Measurements from ENCODE around the gene GAB3. TPM values are rescaled to one million over a fixed set of nuclear protein-coding genes. Genes with fewer than 3 reads are reported as not detected.

Gene GAB3
- total RNA-seq, 1 donor from 2014 or later: 9.0 TPM

DNA sequence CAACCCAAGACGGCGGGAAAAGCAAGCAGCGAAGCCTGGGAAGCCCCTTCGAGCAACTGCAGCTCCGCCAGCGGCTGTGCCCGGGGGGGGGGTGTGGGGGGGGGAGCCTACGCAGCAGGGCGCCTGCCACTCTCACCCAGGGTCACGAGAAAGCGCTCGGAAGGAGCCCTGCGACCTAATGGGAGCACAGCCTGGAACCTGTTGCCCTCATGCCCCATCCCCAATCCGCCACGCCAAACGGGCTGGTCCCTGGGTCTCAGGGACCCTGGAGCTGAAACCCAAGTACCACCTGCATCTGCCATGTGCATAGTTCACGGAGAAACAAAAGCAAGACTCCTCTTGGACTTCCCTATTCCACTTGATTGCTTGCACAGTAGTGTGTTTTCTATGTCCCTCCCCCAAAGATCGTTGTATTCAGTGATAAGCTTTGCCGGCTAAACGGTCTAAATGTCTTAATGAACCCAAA, 359 bp upstream of the GAB3 start:
- no peak for DNase-seq

DNA sequence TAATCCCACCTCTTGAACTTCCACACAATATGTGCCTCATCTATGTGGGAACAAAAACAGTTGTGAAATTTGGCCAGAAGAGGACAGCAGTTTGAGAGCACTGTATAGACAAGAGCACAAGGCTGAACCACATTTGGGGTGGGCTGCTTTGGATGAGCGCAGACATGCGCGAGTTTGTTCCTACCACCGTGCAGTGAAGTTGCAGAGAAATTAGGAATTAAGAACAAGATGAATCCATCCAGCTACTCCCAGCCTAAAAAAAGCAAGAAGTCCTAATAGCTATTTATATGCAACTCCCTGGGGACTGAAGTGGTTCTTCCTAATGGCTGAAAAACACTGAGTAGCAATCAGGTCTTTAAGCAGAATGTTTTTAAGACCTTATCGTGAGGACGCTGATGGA, 1.0 kb downstream of the GAB3 start:
- DNase-seq: peak; percentile 30

DNA sequence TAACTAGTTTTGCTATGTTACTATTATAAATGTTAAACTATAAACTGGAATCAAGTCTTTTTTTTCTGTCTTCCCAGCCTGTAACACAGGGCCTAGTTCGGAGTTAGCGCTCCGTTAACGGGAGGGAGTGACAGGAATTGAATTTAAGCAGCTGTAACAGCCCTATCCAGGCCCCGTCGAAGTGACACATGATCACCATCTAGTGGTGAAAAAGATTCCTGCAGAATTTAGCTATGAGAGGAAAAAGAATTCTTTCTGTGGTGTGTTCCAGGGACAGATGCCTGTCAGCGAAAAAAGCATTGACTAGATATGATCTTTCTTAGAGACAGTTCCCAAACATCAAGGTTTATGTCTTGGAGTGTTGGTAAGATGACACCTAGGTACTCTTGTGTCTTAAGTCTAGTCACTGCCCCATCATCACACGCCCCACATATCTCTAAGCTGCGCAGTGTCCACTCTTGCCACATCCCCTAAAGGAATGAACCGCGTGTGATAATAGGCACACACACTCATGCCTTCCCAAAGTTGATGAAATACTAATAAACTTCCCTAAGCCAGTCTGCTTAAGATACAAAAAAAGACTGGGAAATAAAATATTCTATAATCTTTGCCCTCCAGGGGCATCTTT, 2.1 kb downstream of the GAB3 start:
- DNase-seq: peak; percentile 82

DNA sequence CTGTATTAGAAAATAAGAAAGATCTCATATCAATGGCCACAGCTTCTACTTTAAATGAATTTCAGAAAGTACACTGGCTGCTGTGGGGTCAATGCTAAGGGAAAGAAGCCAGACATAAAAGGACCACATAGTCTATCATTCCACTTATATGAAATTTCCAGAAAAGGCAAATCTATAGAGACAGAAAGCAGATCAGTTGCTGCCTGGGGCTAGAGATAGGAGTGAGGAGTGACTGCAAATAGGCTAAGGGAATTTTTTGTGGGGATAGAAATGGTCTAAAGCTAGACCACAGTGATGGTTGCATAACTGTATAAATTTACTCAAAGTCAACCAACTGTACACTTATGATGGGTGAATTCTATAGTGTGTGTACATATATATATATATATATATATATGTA, 8.3 kb downstream of the GAB3 start:
- no peak for DNase-seq

DNA sequence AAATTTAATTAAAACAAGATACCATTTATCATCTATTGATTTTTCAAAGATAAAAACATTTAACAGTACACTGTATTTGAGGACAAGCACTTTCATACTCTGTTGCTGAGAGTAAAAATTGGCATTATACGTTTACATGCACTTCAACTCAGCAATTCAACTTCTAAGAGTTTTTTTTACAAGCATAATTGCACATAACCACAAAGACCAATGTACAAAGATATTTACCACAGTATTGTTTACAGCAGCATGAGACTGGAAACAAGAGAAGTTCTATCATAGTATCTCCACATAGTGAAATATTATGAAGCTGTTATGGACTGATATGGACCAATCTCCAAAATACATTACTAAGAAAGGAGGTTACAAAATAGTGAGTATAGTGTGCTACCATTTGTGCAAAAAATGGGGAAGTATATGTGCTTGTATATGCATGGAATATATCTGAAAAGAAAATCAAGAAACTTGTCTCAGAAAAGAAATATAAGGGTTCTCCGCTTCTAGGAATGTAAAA, 10.9 kb downstream of the GAB3 start:
- DNase-seq: no peak

DNA sequence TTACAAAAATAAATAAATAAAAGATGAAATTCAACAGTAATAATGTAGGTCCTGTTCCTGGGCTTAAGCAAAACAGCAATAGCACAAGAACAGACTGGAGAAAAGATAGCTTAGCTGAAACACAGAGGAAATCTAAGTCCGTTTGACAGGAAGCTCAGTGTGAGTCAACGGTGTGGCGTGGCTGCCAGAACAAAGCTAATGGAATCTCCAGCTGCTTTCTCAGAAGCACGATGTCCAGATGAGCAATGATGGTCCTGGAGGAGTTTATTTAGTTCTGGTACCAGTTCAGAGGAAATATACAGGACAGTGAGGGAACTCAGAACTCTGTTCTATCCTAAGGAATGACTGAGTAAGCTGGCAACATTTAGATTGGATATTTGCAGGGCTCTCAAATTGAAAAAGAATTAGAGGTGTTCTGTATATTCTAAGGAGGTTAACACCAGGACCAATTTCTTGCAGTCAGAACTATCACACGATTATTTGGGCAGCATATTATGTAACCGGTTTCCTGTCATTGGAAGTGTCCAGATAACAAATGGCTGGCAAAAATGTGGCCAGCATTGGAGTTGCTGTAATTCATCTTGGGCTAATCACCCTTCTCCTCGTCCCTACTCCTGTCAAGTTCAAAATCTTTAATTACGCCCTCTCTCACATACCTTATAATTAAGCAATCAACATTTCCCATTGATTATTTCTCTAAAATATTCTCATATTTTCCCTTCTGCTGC, 12.7 kb downstream of the GAB3 start:
- peak; percentile 71 for DNase-seq

DNA sequence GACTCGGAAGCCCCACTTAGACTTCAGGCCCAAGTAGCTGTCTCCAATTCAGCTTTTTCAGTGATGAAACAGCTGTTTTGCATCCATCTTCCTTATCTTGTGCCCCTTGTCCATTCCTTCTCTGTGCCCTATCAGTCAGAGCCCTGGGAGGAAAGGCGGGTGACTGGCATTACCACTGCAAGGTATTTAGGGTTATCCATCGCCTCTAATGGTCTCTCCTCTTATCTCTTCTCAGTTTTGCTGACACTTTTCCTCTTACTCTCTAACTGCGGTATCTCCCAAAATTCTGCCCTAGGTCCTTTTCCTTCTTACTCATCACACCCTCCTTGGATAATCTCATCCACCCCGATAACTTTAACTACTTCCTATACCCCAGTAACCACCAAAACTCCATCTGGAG, 13.7 kb downstream of the GAB3 start:
- no peak for DNase-seq

DNA sequence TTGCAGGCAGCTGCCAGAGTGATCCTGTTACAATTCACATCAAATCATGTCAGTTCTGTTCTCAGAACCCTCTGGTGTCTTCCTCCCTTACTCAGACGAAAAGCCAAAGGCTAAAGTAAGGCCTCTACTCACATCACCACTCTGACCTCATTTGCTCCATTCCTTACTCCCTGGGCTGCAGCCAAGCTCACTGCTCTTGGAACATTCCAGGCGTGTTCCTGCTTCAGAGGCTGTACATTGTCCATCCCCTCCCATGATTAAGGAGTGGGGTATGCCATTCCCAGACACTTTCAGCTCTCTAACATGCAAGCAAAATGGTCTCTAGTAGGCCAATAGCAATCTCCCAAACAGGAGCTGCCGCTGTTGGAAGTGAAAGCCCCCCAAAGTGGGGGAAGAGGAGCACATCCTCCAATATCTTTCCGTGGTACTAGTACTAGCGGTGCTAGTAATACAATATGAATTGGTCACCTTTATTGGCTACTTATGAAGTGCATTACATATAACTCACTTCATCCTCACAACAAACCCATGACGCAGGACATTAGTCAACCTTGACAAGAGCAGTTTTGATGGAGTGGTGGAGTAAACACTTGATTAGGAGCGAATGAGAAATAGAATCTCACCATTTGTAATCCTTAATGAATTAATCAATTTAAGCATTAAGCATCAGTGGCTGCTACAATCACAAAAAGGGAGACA, 15.0 kb downstream of the GAB3 start:
- DNase-seq: no peak

DNA sequence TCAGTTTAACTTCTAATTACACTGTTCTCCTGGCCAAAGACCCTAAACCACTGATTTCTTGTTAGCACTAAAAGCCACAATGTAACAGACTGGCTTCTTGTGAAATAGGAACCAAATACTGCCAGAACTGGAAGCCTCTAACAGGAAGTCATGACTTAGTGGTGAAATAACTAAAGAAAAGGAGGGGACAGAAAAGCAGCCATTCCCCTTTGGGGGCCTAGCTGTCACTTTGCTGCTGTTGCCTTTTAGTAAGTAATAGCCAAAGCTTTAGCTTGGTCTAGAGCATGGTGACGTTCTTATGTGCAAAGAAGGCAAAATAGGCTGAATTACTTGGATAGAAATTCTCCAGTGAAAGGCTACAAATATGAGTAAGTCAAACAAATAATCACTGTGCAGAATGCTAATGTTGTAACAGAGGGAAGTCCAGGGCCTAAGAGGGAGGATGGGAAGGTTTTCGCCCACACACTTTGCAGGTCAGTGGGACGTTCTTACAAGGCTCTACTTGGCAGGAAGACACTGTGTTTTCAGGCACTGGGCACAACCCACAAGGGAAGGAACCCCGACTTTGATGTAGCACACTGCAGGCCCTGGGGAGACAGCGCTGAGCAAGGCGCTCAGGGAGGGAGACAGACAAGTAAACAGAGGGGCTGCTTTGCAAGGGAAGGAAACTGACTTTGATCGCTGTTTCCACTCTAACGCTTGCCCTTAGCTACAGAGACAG, 16.7 kb downstream of the GAB3 start:
- DNase-seq: no peak

DNA sequence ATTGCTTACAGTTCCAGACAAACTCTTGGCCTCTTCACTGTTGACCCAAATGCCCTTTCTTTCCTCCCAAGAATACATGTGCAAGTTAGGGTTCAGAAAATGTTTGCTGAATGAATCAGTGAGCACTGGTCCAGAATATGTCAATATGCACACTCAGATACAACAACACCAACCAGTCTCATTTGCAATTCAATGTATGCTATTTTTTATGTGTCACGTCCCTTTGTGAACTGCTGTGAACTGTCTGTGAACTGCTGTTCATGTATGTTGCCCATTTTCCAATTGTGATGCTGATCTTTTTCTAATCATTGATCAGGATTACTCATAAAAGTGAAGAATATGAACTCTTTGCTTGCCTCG, 17.8 kb downstream of the GAB3 start:
- no peak for DNase-seq

DNA sequence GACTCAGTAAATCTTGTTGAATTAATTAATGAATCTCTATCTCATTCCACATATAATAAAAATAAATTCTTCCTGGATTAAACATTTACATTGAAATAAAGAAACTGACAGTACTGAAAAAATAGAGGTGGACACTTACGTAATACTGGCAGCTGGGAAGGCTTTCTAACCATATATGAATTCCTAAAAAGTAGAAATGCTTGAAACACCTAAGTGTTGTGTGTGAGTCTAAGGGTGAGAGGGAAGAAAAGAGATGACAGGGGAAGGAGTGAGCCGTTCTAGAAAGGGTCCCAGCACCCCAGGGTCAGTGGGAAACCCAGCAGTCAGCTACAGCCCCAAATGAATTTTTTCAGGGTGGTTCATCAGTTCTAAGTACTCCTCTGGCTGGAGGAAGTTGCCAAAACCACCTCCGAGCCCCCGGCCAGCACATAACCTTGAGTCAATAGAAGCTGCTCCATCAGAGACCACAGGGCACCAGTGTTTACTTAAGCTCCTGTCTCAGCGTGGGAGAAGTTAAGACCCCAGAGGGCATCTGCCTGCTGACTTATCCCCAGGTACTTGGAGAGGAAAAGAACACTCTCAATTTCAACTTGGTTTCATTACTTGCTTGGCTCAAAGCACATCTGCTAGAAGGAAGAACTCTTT, 18.3 kb downstream of the GAB3 start:
- DNase-seq: no peak

DNA sequence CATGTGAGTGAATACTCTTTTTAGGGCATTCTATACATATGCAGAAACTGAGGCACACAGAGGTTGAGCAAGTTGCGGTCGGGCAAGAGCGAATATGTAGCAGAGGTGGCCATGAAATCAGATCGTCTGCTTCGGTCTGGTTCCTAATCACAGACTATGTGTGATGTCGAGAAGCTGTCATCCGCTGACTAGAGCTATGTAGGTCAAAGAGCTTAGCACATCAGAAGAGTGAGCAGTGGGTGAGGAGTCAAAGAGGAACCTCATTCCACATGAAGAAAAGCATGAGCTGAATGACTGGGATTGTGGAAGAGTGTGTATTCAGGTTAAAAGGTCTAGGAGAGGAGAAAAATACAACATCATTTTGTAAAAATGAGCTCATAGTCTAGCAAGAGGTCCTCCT, 19.0 kb downstream of the GAB3 start:
- no peak for DNase-seq

DNA sequence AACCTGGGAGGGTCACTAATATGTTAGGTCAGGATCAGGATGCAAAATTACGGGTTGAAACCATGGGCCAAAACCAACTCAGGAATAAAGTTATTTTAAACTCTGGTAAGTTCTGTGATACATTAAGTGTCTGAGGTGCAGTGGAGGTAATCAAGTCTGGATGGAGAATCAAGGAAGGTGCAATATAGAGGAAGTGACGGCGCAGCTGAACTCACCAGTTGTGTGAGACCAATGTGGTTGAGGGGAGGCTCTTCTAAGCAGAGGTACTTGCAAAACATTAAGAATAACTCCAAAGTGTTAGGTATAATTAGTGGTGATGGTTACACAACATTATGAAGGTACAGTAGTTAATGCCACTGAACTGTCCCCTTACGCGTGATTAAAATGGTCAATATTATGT, 19.7 kb downstream of the GAB3 start:
- DNase-seq: no peak

DNA sequence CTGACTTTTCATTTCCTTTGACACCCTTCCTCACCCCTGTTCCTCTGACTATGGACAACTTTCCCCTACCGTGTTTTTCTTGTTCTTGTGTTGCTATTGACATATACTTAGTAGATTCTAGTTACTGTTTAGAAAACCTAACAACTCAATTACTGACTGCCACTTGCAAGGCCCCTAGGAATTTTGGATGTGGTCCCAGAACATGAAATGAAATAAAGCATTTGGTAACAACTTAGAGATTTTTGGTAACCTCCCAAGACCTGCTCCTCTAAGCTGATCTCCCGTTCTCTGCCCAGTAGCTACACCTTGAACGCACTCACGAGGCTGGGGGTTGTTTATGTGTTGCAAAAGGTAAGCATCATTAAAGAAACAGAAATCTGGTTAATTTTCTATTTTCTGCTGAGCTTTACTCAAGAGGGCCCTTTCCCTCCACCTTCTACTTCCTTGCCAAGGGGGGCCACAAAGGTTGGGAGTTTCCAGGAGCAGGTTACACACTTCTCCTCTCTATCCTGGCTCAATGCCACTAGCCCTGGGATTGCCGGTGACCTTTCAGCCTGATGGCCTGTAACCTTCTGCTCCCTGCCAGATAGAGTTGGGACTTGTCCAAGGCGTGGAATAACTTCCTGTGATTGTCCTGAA, 20.5 kb downstream of the GAB3 start:
- DNase-seq: peak; percentile 76

DNA sequence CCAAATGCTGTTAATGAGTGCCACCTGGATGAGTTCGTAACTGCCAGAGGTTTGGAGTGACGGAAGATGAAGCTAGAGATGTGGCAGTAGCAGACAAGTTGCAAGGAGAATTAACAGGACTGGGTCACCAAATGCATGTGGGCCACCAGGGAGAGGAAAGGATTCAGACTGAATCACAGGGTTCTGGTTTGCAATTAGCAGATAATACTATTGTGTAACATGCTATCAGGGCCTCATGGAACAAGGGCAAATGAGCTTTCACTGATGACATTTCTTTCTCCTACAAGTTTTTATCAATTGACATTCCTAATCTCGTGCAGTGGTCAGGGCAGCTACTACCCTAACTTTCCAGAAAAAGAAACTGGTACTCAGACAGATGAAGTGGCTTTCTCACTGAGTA, 21.4 kb downstream of the GAB3 start:
- no peak for DNase-seq

DNA sequence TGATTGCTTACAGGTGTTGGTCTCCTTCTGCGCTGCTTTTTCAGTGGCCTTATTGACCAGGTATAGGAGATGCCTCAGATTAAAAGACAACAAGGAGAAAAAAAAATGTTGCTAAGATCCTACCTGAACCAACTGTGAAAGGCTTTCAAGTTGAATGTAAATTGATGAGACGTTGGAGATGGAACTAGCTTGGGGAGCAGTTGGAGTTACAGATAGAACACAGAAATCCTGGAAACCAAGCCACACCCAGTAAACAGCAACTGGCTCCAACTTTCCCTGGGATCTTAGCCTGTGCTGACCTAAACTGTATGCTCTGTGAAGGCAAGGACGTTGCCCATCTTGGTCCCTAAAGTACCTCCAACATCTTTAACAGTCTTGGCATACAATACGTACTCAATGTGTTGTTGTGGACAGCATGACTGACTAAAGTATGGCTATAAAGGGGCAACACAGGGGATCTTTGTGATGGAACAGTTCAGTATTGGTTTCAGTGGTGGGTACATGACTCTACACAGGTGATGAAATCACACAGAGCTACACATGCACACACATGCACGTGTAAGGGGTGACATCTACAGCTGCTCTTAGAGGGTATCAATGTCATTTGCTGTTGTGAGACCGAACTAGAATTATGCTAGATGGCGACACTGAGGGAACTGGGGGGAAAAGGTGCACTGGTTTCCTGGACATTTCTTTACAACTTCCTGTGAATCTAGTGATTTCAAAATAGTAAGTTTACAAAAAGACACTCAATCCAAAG, 22.3 kb downstream of the GAB3 start:
- no peak for DNase-seq

DNA sequence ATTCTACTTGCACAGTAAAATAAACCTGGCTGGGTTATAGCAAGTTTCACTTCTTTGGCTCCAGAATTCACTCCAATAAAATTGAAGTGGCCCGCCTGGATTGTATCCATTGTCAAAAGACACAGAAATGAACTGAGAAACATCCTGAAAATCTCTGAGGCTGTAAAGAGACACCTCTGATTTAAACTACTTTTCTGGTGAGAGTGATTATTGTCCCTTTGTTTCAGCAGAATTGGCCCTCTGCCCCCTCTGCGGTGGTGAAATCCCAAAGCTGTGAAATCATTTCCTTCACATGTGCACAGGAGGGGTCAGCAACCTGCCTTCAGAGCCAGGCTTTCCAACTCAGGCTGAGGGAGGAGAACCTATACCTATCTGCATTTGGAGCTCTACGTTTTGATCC, 23.0 kb downstream of the GAB3 start:
- peak; percentile 84 for DNase-seq

DNA sequence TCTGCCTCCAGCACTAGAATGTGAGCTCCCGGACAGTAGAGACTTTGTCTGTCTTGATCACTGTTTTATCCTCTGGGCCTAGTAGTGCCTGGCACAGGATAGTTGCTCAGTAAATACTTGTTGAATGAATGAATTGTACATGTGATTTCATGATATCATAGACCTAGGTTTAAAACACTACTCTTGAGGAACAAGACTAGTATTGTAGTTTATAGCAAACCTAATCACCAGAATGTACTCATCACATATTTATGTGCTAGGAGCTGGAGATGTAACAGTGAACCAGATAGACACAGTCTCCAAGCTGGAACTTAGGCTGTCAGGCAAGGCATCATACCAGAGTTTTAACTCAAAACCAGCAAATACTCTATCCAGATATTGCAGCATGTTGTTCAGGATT, 23.5 kb downstream of the GAB3 start:
- DNase-seq: no peak

DNA sequence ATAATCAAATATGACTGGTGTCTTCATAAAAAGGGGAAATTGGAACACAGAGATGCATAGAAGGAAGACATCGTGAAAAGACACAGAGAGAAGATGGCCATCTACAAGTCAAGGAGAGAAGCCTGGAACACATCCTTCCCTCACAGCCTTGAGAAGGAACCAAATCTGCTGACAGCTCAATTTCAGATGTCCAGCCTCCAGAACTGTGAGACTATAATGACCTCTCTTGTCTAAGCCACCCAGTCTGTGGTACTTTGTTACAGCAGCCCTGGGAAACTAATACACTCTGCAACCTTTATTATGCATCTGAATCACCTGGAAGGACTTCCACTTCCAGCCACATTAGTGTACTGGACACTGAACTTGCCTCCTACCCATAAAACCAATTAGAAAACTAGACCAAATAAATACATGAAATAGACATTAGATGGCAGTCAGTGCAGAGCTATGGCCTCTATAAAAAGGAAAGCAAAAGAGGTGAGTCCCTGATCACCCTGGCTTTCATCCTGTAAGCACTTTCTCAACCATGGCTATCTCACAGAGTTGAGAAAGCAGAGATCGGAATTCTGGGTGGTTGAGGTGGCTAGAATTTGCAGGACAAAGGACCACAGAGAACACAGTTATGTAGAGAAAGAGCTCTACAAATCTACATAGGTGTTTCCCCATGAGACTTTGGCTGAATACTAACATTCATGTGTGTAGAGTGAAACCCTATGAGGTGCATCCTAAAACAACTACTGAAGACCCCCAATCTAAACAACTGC, 25.7 kb downstream of the GAB3 start:
- no peak for DNase-seq

DNA sequence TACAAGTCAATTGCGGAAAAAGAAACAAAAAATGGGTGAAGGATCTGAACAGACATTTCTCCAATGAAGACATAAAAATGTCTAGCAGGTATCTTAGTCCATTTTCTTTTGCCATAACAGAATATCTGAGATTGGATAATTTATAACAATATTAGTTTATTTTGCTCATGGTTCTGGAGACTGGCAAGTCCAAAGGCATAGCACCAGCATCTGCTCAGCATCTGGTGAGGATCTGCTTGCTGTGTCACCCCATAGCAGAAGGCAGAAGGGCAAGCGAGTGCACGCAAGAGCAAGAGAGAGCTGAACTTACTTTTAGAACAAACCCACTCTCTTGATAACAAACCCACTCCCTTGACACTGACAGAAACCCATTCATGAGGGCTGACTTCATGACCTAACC, 29.7 kb downstream of the GAB3 start:
- no peak for DNase-seq
